Measurements from ENCODE around the gene LCP1.
A peak's percentile ranks its signal among the peaks of the same experiment; 100 is the strongest.

Gene LCP1

GRCh38 chr13:46127358-46128023 lies 54.5 kb downstream of the LCP1 start:
- no peak for DNase-seq (ENCODE audit: low spot score)

GRCh38 chr13:46126552-46127357 lies 55.2 kb downstream of the LCP1 start:
- peak; percentile 51 for DNase-seq (ENCODE audit: low spot score)

DNA sequence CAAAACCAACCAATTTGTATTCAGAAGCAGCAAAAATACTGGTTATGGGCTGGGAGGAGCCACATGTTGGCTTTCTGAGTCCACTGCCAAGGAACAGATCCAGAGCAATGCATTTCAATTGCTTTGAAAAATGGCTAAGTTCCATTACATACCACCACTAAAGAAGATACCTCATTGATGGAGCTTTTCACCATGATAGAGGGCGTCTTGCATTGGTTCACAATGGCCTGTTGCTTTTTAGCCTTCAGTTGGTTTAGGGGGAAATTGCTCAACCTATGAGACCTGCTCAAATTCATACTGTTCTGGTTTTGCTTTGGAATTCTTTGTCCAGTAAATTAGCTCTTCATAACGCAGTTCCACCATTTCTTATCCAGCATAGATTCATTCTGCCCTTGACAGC lies 55.9 kb downstream of the LCP1 start:
- no peak for DNase-seq (ENCODE audit: low spot score)

GRCh38 chr13:46124967-46125933 lies 56.7 kb downstream of the LCP1 start:
- DNase-seq (ENCODE audit: low spot score) = no peak

DNA sequence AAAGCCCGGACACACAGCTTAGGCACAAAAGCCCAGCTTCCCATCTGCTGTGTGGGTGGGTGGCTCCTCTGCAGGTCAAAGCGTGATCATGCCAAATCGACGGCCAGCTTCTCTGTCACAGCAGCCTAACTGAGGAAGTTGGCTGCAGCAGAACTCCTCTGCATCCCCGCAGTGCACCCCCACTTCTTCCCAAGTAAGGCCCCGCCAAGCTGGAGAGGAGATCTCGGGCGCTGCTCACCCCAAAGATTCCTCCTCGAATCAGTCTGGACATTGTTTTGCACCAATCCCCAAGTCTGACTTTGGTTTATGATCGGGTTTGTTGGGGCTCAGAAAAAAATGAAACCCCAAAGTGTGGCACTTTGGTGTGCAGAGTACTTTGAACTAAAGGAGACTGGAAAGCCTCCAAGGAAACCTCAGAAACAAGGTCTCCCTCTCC lies 57.4 kb downstream of the LCP1 start:
- DNase-seq (ENCODE audit: low spot score) = no peak

- DNase-seq (ENCODE audit: low spot score) = no peak
Measured at GRCh38 chr13:46122304-46122703, 59.7 kb downstream of the LCP1 start.

DNA sequence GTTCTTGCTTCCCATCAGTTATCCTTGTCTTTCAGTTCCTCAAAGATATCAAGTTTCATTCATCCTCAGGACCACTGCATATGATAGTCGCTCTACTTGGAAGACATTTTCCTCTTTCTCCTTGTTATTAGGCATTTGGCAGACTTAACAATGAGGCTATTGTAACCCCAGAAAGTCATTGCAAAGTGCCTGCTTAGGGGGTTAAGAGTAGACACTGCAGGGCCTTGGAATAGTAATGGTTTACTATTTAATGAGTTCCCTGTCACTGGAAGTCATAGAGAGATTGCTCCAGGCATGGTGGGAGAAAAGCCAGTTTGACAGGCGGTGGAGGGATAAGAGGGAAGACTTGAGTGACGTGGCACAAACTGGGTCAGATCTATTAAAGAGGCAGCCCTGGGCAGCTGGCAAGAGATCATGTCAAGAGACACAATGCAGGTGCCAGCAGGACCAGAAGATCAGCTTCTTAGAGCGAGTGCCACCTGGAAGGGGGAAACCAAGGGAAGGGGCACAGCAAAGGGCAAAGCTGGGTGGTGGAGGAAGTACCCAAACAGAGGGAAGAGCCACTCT lies 60.3 kb downstream of the LCP1 start:
- no peak for DNase-seq (ENCODE audit: low spot score)

- no peak for DNase-seq (ENCODE audit: low spot score)
Measured at GRCh38 chr13:46121033-46121432, 60.9 kb downstream of the LCP1 start.

GRCh38 chr13:46119883-46120614 lies 61.9 kb downstream of the LCP1 start:
- DNase-seq (ENCODE audit: low spot score) = no peak

DNA sequence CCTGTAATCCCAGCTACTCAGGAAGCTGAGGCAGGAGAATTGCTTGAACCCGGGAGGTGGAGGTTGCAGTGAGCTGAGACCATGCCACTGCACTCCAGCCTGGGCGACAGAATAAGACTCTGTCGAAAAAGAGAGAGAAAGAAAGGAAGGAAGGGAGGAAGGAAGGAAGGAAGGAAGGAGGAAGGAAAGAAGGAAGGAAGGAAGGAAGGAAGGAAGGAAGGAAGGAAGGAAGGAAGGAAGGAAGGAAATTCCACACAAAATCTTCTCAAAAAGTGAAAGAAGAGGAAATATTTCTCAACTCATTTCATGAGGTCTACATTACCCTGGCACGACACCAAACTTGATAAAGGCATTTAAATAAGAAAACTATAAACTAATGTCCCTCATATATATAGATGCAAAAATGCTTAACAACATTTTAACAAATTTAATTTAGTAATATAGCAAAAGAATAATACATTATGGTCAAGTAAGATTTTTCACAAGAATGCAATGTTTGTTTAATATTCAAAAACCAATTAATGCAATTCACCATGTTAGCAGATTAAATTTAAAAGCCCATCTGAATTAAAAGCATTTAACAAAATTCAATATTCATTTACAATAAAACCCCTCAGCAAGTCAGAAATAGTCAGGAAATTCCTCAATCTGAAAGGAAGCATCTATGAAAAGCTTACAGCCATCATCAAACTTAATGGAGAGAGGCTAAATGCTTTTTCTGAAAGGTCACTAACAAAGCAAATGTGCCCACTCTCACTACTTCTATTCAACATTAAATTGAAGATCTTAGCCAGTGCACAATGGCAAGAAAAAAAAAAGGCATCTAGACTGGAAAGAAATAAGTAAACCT lies 65.1 kb downstream of the LCP1 start:
- no peak for DNase-seq (ENCODE audit: low spot score)

GRCh38 chr13:46114613-46115012 lies 67.4 kb downstream of the LCP1 start:
- DNase-seq (ENCODE audit: low spot score) = no peak

GRCh38 chr13:46113596-46113995 lies 68.4 kb downstream of the LCP1 start:
- no peak for DNase-seq (ENCODE audit: low spot score)

- no peak for DNase-seq (ENCODE audit: low spot score)
Measured at GRCh38 chr13:46111151-46111550, 70.8 kb downstream of the LCP1 start.

GRCh38 chr13:46109451-46109850 lies 72.5 kb downstream of the LCP1 start:
- no peak for DNase-seq (ENCODE audit: low spot score)

- DNase-seq (ENCODE audit: low spot score) = no peak
Measured at GRCh38 chr13:46106839-46107371, 75.1 kb downstream of the LCP1 start.

GRCh38 chr13:46104868-46105267 lies 77.1 kb downstream of the LCP1 start, which contains the start of gene CPB2:
Gene CPB2 (minus strand): TSS chr13:46105033. CDS start chr13:46105009, 24 bp downstream.
- DNase-seq (ENCODE audit: low spot score) = no peak

- DNase-seq (ENCODE audit: low spot score) = no peak
Measured at GRCh38 chr13:46103037-46103436, 78.9 kb downstream of the LCP1 start.

- no peak for DNase-seq (ENCODE audit: low spot score)
Measured at GRCh38 chr13:46102255-46102605, 79.7 kb downstream of the LCP1 start.

GRCh38 chr13:46101484-46102254 lies 80.3 kb downstream of the LCP1 start:
- DNase-seq (ENCODE audit: low spot score) = no peak

All from hepatic stellate cell (primary cell).